ENCODE measurements around the gene NME7.
A peak's percentile ranks its signal among the peaks of the same experiment; 100 is the strongest.
"Not testable (repeated sequence)": the region's sequence is repeated elsewhere in the genome, so short reads cannot be mapped to it uniquely, and the experiment has no call there.

NME7 gene

GRCh38 chr1:169367686-169368405, at the start of gene NME7, which contains the start of gene BLZF1:
Gene NME7, minus strand, starts transcription at chr1:169367797. Its CDS starts 87 bp downstream, at chr1:169367710.
Gene BLZF1, plus strand, starts transcription at chr1:169368195. Its CDS starts 1,328 bp downstream, at chr1:169369523.
- Histone ChIP-seq H3K36me3 (ENCODE audit: insufficient read depth, low read length) (no peaks in the 10 kb centered on the region), H3K9ac (ENCODE audit: low read depth, low read length) (peak within 1 kb of the TSS; percentile 72), H3K4me1 (ENCODE audit: insufficient read depth, low read length) (no peaks in the 10 kb centered on the region), H3K9me3 (ENCODE audit: control insufficient read depth, insufficient read depth, low read length) (no peaks in the 10 kb centered on the region)

- H3K36me3 ChIP-seq (ENCODE audit: insufficient read depth, low read length): no peaks in the 10 kb centered on the region
- H3K4me1 ChIP-seq (ENCODE audit: insufficient read depth, low read length): no peaks in the 10 kb centered on the region
- H3K9me3 ChIP-seq (ENCODE audit: control insufficient read depth, insufficient read depth, low read length): no peaks in the 10 kb centered on the region
- no peak overlapping the region for H3K9ac ChIP-seq (ENCODE audit: low read depth, low read length)
Measured at GRCh38 chr1:169414952-169415351, 47.4 kb upstream of the NME7 start.

- not testable (repeated sequence) for H3K4me1 ChIP-seq (ENCODE audit: insufficient read depth, low read length); H3K9ac ChIP-seq (ENCODE audit: low read depth, low read length)
Measured at GRCh38 chr1:169408340-169408739, 40.7 kb upstream of the NME7 start.

GRCh38 chr1:169402578-169402977, 35.0 kb upstream of the NME7 start:
- not testable (repeated sequence) for H3K4me1 ChIP-seq (ENCODE audit: insufficient read depth, low read length); H3K36me3 ChIP-seq (ENCODE audit: insufficient read depth, low read length); H3K9me3 ChIP-seq (ENCODE audit: control insufficient read depth, insufficient read depth, low read length); H3K9ac ChIP-seq (ENCODE audit: low read depth, low read length)

More at GRCh38 chr1:169408340-169408739, 40.7 kb upstream of the NME7 start:
- H3K9me3 ChIP-seq (ENCODE audit: control insufficient read depth, insufficient read depth, low read length); H3K36me3 ChIP-seq (ENCODE audit: insufficient read depth, low read length): not testable (repeated sequence)

- Histone ChIP-seq H3K36me3 (ENCODE audit: insufficient read depth, low read length) (no peaks in the 10 kb centered on the region), H3K9ac (ENCODE audit: low read depth, low read length) (no peak overlapping the region), H3K9me3 (ENCODE audit: control insufficient read depth, insufficient read depth, low read length) (peaks cover 2% of the 10 kb centered on the region), H3K4me1 (ENCODE audit: insufficient read depth, low read length) (peaks cover 6% of the 10 kb centered on the region; the same call in 1 of the 2 replicates)
Measured at GRCh38 chr1:169395955-169396354, 28.4 kb upstream of the NME7 start.

- no peak overlapping the region for H3K9ac ChIP-seq (ENCODE audit: low read depth, low read length)
- no peaks in the 10 kb centered on the region for H3K9me3 ChIP-seq (ENCODE audit: control insufficient read depth, insufficient read depth, low read length)
- H3K4me1 ChIP-seq (ENCODE audit: insufficient read depth, low read length): peaks cover 6% of the 10 kb centered on the region; the same call in 1 of the 2 replicates
- 0 out of 2 replicates have a peak, but pooled peaks cover under 1% of the 10 kb centered on the region for H3K36me3 ChIP-seq (ENCODE audit: insufficient read depth, low read length)
Measured at GRCh38 chr1:169392406-169392805, 24.8 kb upstream of the NME7 start.

- H3K9ac ChIP-seq (ENCODE audit: low read depth, low read length): no peak overlapping the region
- H3K36me3 ChIP-seq (ENCODE audit: insufficient read depth, low read length): 0 out of 2 replicates have a peak, but pooled peaks cover 2% of the 10 kb centered on the region
- peaks cover 6% of the 10 kb centered on the region; the same call in 1 of the 2 replicates for H3K4me1 ChIP-seq (ENCODE audit: insufficient read depth, low read length)
- H3K9me3 ChIP-seq (ENCODE audit: control insufficient read depth, insufficient read depth, low read length): no peaks in the 10 kb centered on the region
Measured at GRCh38 chr1:169390303-169390702, 22.7 kb upstream of the NME7 start.

- no peak overlapping the region for H3K9ac ChIP-seq (ENCODE audit: low read depth, low read length)
- no peaks in the 10 kb centered on the region for H3K9me3 ChIP-seq (ENCODE audit: control insufficient read depth, insufficient read depth, low read length)
- H3K36me3 ChIP-seq (ENCODE audit: insufficient read depth, low read length): peaks cover 4% of the 10 kb centered on the region; the same call in 1 of the 2 replicates
- peaks cover 5% of the 10 kb centered on the region; the same call in 1 of the 2 replicates for H3K4me1 ChIP-seq (ENCODE audit: insufficient read depth, low read length)
Measured at GRCh38 chr1:169387399-169387798, 19.8 kb upstream of the NME7 start.

GRCh38 chr1:169383449-169383848, 15.9 kb upstream of the NME7 start:
- H3K9me3 ChIP-seq (ENCODE audit: control insufficient read depth, insufficient read depth, low read length): no peaks in the 10 kb centered on the region
- H3K9ac ChIP-seq (ENCODE audit: low read depth, low read length): no peak overlapping the region
- peaks cover 4% of the 10 kb centered on the region for H3K36me3 ChIP-seq (ENCODE audit: insufficient read depth, low read length)
- H3K4me1 ChIP-seq (ENCODE audit: insufficient read depth, low read length): no peaks in the 10 kb centered on the region; the same call in 1 of the 2 replicates

GRCh38 chr1:169381162-169381561, 13.6 kb upstream of the NME7 start:
- no peaks in the 10 kb centered on the region; the same call in 1 of the 2 replicates for H3K4me1 ChIP-seq (ENCODE audit: insufficient read depth, low read length)
- H3K36me3 ChIP-seq (ENCODE audit: insufficient read depth, low read length): peaks cover 2% of the 10 kb centered on the region
- no peak overlapping the region for H3K9ac ChIP-seq (ENCODE audit: low read depth, low read length)
- no peaks in the 10 kb centered on the region for H3K9me3 ChIP-seq (ENCODE audit: control insufficient read depth, insufficient read depth, low read length)

GRCh38 chr1:169371404-169371803, 3.8 kb upstream of the NME7 start:
- H3K9ac ChIP-seq (ENCODE audit: low read depth, low read length): no peak overlapping the region
- H3K4me1 ChIP-seq (ENCODE audit: insufficient read depth, low read length): no peaks in the 10 kb centered on the region
- no peaks in the 10 kb centered on the region for H3K9me3 ChIP-seq (ENCODE audit: control insufficient read depth, insufficient read depth, low read length)
- H3K36me3 ChIP-seq (ENCODE audit: insufficient read depth, low read length): no peaks in the 10 kb centered on the region

- peak overlapping the region; percentile 72 for H3K9ac ChIP-seq (ENCODE audit: low read depth, low read length)
- H3K36me3 ChIP-seq (ENCODE audit: insufficient read depth, low read length): no peaks in the 10 kb centered on the region
Measured at GRCh38 chr1:169368406-169368769, 791 bp upstream of the NME7 start.

GRCh38 chr1:169367096-169367685, 406 bp downstream of the NME7 start:
- Histone ChIP-seq H3K9me3 (ENCODE audit: control insufficient read depth, insufficient read depth, low read length) (no peaks in the 10 kb centered on the region), H3K36me3 (ENCODE audit: insufficient read depth, low read length) (no peaks in the 10 kb centered on the region), H3K4me1 (ENCODE audit: insufficient read depth, low read length) (no peaks in the 10 kb centered on the region), H3K9ac (ENCODE audit: low read depth, low read length) (peak overlapping the region; percentile 72)

More at GRCh38 chr1:169368406-169368769, 791 bp upstream of the NME7 start:
- H3K9me3 ChIP-seq (ENCODE audit: control insufficient read depth, insufficient read depth, low read length): no peaks in the 10 kb centered on the region
- no peaks in the 10 kb centered on the region for H3K4me1 ChIP-seq (ENCODE audit: insufficient read depth, low read length)

GRCh38 chr1:169364948-169365347, 2.6 kb downstream of the NME7 start:
- no peaks in the 10 kb centered on the region for H3K4me1 ChIP-seq (ENCODE audit: insufficient read depth, low read length)

More at GRCh38 chr1:169364948-169365347, 2.6 kb downstream of the NME7 start:
- Histone ChIP-seq H3K9me3 (ENCODE audit: control insufficient read depth, insufficient read depth, low read length) (no peaks in the 10 kb centered on the region), H3K9ac (ENCODE audit: low read depth, low read length) (no peak overlapping the region), H3K36me3 (ENCODE audit: insufficient read depth, low read length) (no peaks in the 10 kb centered on the region)

All from ES-I3 (cell line).